SK-N-MC (cell line): ENCODE measurements around the gene MBD5.

ENCODE experiments used
- EZH2 ChIP-seq: fragments of 200-600 bp; sonication (generic); IDR thresholded peaks from one replicate; pipeline ENCODE4 v1.6.1; 2017; ENCODE audit warnings: antibody characterized with exemption
- POLR2AphosphoS5 ChIP-seq: IDR thresholded peaks from 2 replicates; pipeline ENCODE4 v1.6.1; 2012; ENCODE audit warnings: mild to moderate bottlenecking, low read depth, low read length, borderline replicate concordance

DNA sequence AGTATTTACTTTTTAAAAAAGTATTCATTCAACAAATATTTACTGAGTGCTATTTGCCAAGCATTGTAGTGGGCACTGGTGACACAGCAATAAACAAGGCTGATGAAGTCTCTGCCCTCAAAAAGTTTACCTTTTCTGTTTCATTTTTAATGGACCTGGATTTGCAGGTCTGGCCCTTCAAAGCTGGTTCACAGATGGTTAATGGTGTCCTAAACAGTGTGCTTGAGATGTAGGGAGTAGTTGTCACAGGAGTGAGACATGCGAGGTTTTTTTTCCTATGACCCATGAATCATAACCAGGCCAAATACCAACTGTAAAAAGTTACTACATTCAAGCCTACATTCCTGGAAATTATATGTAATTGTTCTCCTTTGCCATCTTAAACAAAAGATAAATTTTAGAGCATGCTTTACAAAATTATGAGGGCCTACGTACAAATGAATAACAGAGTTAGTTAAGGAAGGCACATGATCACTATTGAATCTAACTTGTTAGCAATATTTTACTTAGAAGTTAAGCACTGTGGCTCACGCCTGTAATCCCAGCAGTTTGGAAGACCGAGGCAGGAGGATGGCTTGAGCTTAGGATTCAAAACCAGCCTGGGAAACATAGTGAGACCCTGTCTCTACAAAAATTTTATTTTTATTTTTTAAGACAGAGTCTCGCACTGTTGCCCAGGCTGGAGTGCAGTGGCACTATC is 223.9 kb downstream of the MBD5 start:
- TF ChIP-seq EZH2 (no peak), POLR2AphosphoS5 (no peak)
